GM12878 (cell line): ENCODE measurements around the gene MCRIP2. TPM values are rescaled to one million over a fixed set of nuclear protein-coding genes. Genes with fewer than 3 reads are reported as not detected.

ENCODE experiments used
- ATAC-seq: fragments of 200-7000 bp; cut with Tn5 transposase; 3 replicates; pipeline ENCODE4 v1.9.1; 2020; ENCODE audit warnings: mild to moderate bottlenecking, moderate library complexity
- BruUV-seq: library from RNA; stranded (reverse); fragments of 400-500 nt; replicated peaks from 2 replicates; lab custom pipeline; 2021; lab: Mats Ljungman, UMichigan
- CTCF ChIA-PET: fragments of 300-600 bp; sonication (Branson Sonifier 250); formaldehyde crosslinking; extraction: SDS; loops from one replicate; lab custom pipeline; 2021; ENCODE audit warnings: inconsistent platforms; lab: Yijun Ruan, JAX
- POLR2A ChIA-PET: fragments of 350-600 bp; formaldehyde crosslinking; extraction: SDS; loops from one replicate; lab custom pipeline; 2021; ENCODE audit warnings: inconsistent platforms; lab: Charles Lee
- RAD21 ChIA-PET: fragments of 300-600 bp; sonication (Branson Sonifier 250); formaldehyde crosslinking; loops from one replicate; lab custom pipeline; 2023; ENCODE audit warnings: antibody characterized with exemption; ENCODE audit not compliant: unreplicated experiment; lab: Charles Lee
- SMC1A ChIA-PET: fragments of 300-600 bp; sonication (Branson Sonifier 250); formaldehyde crosslinking; loops from one replicate; lab custom pipeline; 2023; ENCODE audit not compliant: unreplicated experiment, uncharacterized antibody; lab: Charles Lee
- DNase-seq: peaks from one replicate; pipeline ENCODE4 v3.0.0-alpha.2; 2011; ENCODE audit warnings: low read depth, low spot score
- FAIRE-seq: peaks from 3 replicates; lab custom pipeline; 2011; peaks lifted over from hg19 to GRCh38; lab: Jason Lieb, UNC
- H2AFZ ChIP-seq: 2 replicates; pipeline ENCODE4 v1.6.0; 2011; ENCODE audit warnings: low read depth, low read length, control low read depth; ENCODE audit not compliant: control insufficient read depth
- H3K27ac ChIP-seq: 2 replicates; pipeline ENCODE4 v1.5.1; 2011; ENCODE audit warnings: control low read depth; ENCODE audit not compliant: control insufficient read depth, insufficient read depth
- H3K27me3 ChIP-seq, 2 experiments: replicated peaks in 1 of 2; 2 replicates each; pipeline versions ENCODE4 v1.6.0 to v1.6.1; 2011; ENCODE audit warnings: low read length in 1 of 2; ENCODE audit not compliant: control insufficient read depth in 2 of 2, insufficient read depth in 2 of 2
- H3K36me3 ChIP-seq, 2 experiments: 2 replicates each; pipeline ENCODE4 v1.5.1; 2011; ENCODE audit warnings: low read length in 1 of 2; ENCODE audit not compliant: control insufficient read depth in 2 of 2, insufficient read depth in 2 of 2
- H3K4me1 ChIP-seq: 2 replicates; pipeline ENCODE4 v1.6.1; 2011; ENCODE audit warnings: mild to moderate bottlenecking, low read length, moderate library complexity, mixed read lengths; ENCODE audit not compliant: control insufficient read depth, insufficient read depth
- H3K4me2 ChIP-seq: 2 replicates; pipeline ENCODE4 v1.6.0; 2011; ENCODE audit warnings: control low read depth; ENCODE audit not compliant: control insufficient read depth, insufficient read depth
- H3K4me3 ChIP-seq: fragments of 200-600 bp; sonication (generic); 2 replicates; pipeline ENCODE4 v1.5.1; 2016
- H3K79me2 ChIP-seq: 2 replicates; pipeline ENCODE4 v1.6.0; 2011; ENCODE audit warnings: low read length; ENCODE audit not compliant: control insufficient read depth, insufficient read depth
- H3K9ac ChIP-seq: 2 replicates; pipeline ENCODE4 v1.8.0; 2011; ENCODE audit warnings: low read length, control low read depth, mixed read lengths; ENCODE audit not compliant: control insufficient read depth, insufficient read depth
- H3K9me3 ChIP-seq: replicated peaks from 3 replicates; pipeline ENCODE4 v1.5.1; 2011; ENCODE audit warnings: mild to moderate bottlenecking, low read length; ENCODE audit not compliant: control insufficient read depth, insufficient read depth
- H4K20me1 ChIP-seq: 2 replicates; pipeline ENCODE4 v1.6.0; 2011; ENCODE audit not compliant: control insufficient read depth, insufficient read depth
- HDGF ChIP-seq: fragments of 450-650 bp; IDR thresholded peaks from 2 replicates; pipeline ENCODE4 v1.6.1; 2016; ENCODE audit warnings: antibody characterized with exemption
- NFIC ChIP-seq: IDR thresholded peaks from 2 replicates; pipeline ENCODE4 v1.6.1; 2012; ENCODE audit warnings: low read depth, mild to moderate bottlenecking, inconsistent platforms, low read length, moderate library complexity
- WGBS: methylation state at CpG from one replicate; pipeline ENCODE4 v1.1.6; 2016; ENCODE audit warnings: low lambda C conversion rate; ENCODE audit not compliant: insufficient replicate concordance, insufficient coverage; ENCODE audit errors: missing lambda C conversion rate; 5-methylcytosine and 5-hydroxymethylcytosine counted together
- in situ Hi-C: fragments of 300-500 bp; cut with MboI; formaldehyde crosslinking; loops from 9 replicates; pipeline ENCODE4 v1.14.3; 2018; ENCODE audit warnings: mixed read lengths
- intact Hi-C: fragments of 100-400 bp; cut with micrococcal nuclease; formaldehyde crosslinking; loops from one replicate; pipeline ENCODE4 v1.14.2; 2022; ENCODE audit not compliant: unreplicated experiment
- polyA plus RNA-seq, 11 experiments: library from polyadenylated mRNA; depleted of rRNA in 4 of 11; unstranded in 6 of 11; stranded (reverse) in 5 of 11; fragments of >200 nt; fragmentation: Nextera tagmentation in 4 of 11; fragmentation: Illumina TruSeq in 1 of 11; extraction: Ambion mirVana in 4 of 11; extraction: Trizol in 1 of 11; gene quantifications; 1 replicate in 1 of 11; 2 replicates in 10 of 11; pipeline versions ENCODE4 v1.2.1 to v1.2.3, GENCODE V29; 2011 to 2016; ENCODE audit warnings: inconsistent platforms in 2 of 11, missing spikeins in 2 of 11, low read depth in 1 of 11
- total RNA-seq, 4 experiments: library from RNA; depleted of rRNA in 3 of 4; stranded (reverse); fragments of >200 nt in 3 of 4; fragmentation: Illumina TruSeq in 1 of 4; extraction: Trizol in 1 of 4; gene quantifications; 2 replicates each; pipeline versions ENCODE4 v1.2.1 to v1.2.3, GENCODE V29; 2013 to 2021

The MCRIP2 gene
- total and polyA plus RNA-seq, 10 of the 15 experiments (the other 5 are each of a cell fraction or from before 2014, with no cell fraction given) = 0.19 to 93.1 (median 57.9) TPM

- WGBS = 68% methylated on average over 22 of the region's 22 CpGs
- no peak for TF ChIP-seq NFIC
- TF ChIP-seq HDGF = 0 out of 2 replicates have a peak, but pooled peaks have one; percentile 71
Measured at GRCh38 chr16:667113-667779, 25.6 kb downstream of the MCRIP2 start.

More at GRCh38 chr16:667113-667779, 25.6 kb downstream of the MCRIP2 start:
- intact Hi-C loops (loop anchor here (10.0 kb wide), 1 partner anchor 272 kb away; the partner anchor contains the start of gene NME4), in situ Hi-C loops (loop anchor here (10.0 kb wide), 1 partner anchor 272 kb away; the partner anchor contains the start of gene NME4)
- BruUV-seq = no TSS peak
- SMC1A ChIA-PET = no interaction called here
- ATAC-seq (no peak), DNase-seq (no peak), FAIRE-seq (no peak)
- H3K36me3 ChIP-seq = peaks cover 0 to 15% of the 10 kb centered on the region in 2 experiments; a peak in 3 of 4 replicates
- POLR2A ChIA-PET = interaction anchor here (0.7 kb wide), 2 partner anchors 13 to 1802 kb away, joined by 3 to 4 read pairs; partner anchors contain the start of gene STUB1
- no peak overlapping the region for H3K4me2 ChIP-seq
- H4K20me1 ChIP-seq = no peaks in the 10 kb centered on the region; the same call in 1 of the 2 replicates
- RAD21 ChIA-PET = interaction anchor here (1.3 kb wide), 1 partner anchor 23 kb away, joined by 3 read pairs; the partner anchor contains the start of gene WDR24
- no peaks in the 10 kb centered on the region for H3K27me3 ChIP-seq
- CTCF ChIA-PET = interaction anchor here (1.5 to 1.8 kb wide), 4 partner anchors 11 to 31 kb away, joined by 4 to 11 read pairs (median 4); partner anchors contain the start of genes METTL26, STUB1 and WDR90
- peak overlapping the region; percentile 34; the same call in 1 of the 2 replicates for H3K9ac ChIP-seq
- peaks cover 16% of the 10 kb centered on the region for H3K79me2 ChIP-seq
- peak overlapping the region; percentile 84 for H2AFZ ChIP-seq
- H3K9me3 ChIP-seq = no peaks in the 10 kb centered on the region
- peaks cover 2% of the 10 kb centered on the region; the same call in 1 of the 2 replicates for H3K4me1 ChIP-seq
- no peak overlapping the region for H3K27ac ChIP-seq
- no peak overlapping the region for H3K4me3 ChIP-seq
